ENCODE measurements around the gene RPL21.

DNA sequence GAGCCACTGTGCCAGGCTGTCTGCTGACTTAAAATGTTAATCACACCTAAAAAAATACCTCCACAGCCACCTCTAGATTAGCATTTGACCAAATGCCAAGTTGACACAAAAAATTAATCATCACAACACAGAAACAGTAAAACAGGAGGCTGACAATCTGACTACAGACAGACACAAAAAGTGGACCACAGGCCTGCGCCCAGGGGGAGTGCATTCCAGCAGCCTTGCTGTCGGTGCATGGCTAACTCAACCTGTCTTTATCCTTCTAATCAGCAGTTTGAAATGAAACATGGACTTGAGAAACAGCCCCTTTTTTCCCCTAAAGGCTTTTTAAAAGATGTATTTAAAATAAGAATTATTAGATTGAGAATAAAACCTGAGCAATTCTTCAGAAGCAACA lies 53.3 kb downstream of the RPL21 start:
- TF ChIP-seq, protein P1, sequence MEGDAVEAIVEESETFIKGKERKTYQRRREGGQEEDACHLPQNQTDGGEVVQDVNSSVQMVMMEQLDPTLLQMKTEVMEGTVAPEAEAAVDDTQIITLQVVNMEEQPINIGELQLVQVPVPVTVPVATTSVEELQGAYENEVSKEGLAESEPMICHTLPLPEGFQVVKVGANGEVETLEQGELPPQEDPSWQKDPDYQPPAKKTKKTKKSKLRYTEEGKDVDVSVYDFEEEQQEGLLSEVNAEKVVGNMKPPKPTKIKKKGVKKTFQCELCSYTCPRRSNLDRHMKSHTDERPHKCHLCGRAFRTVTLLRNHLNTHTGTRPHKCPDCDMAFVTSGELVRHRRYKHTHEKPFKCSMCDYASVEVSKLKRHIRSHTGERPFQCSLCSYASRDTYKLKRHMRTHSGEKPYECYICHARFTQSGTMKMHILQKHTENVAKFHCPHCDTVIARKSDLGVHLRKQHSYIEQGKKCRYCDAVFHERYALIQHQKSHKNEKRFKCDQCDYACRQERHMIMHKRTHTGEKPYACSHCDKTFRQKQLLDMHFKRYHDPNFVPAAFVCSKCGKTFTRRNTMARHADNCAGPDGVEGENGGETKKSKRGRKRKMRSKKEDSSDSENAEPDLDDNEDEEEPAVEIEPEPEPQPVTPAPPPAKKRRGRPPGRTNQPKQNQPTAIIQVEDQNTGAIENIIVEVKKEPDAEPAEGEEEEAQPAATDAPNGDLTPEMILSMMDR (IDR thresholded peaks at IDR 0.05): no peak
- TF ChIP-seq EZH2 (IDR thresholded peaks at IDR 0.05): no peak

All from neural progenitor cell (in vitro differentiated cells).